RWPE2 (cell line): ENCODE results near the gene ASIP.
"Not testable (repeated sequence)": the region's sequence is repeated elsewhere in the genome, so short reads cannot be mapped to it uniquely, and the experiment has no call there.

Experiments used
- ATAC-seq: fragments of 200-7000 bp; cut with Tn5 transposase; 3 replicates; pipeline ENCODE4 v1.9.1; 2021; ENCODE audit warnings: low read depth
- DNase-seq: peaks from one replicate; pipeline ENCODE4 v3.0.0-alpha.2; 2020; ENCODE audit warnings: low spot score
- H3K27ac ChIP-seq: fragments of 450-650 bp; 2 replicates; pipeline ENCODE4 v1.5.1; 2017; ENCODE audit warnings: mild to moderate bottlenecking; ENCODE audit not compliant: poor library complexity, severe bottlenecking
- H3K27me3 ChIP-seq: fragments of 250-450 bp; sonication (Bioruptor Pico); 2 replicates; pipeline ENCODE4 v1.5.1; 2021; ENCODE audit warnings: mild to moderate bottlenecking, moderate library complexity; ENCODE audit not compliant: insufficient read depth, poor library complexity, severe bottlenecking
- H3K36me3 ChIP-seq: fragments of 250-450 bp; sonication (Bioruptor Pico); 2 replicates; pipeline ENCODE4 v1.5.1; 2020; ENCODE audit warnings: low read depth, mild to moderate bottlenecking, moderate library complexity
- H3K4me1 ChIP-seq: fragments of 250-450 bp; sonication (Bioruptor Pico); 2 replicates; pipeline ENCODE4 v1.5.1; 2021; ENCODE audit warnings: mild to moderate bottlenecking, moderate library complexity; ENCODE audit not compliant: insufficient read depth, poor library complexity, severe bottlenecking
- H3K4me3 ChIP-seq: fragments of 250-450 bp; sonication (Bioruptor Pico); 2 replicates; pipeline ENCODE4 v1.5.1; 2021; ENCODE audit warnings: mild to moderate bottlenecking, moderate library complexity; ENCODE audit not compliant: severe bottlenecking
- H3K9me3 ChIP-seq: fragments of 250-450 bp; sonication (Bioruptor Pico); 2 replicates; pipeline ENCODE4 v1.5.1; 2021; ENCODE audit warnings: mild to moderate bottlenecking, moderate library complexity; ENCODE audit not compliant: severe bottlenecking
- TF ChIP-seq, protein P1 (sequence below): fragments of 450-650 bp; IDR thresholded peaks from one replicate; pipeline ENCODE4 v1.5.1; 2017; ENCODE audit warnings: mild to moderate bottlenecking, moderate library complexity; ENCODE audit not compliant: poor library complexity, severe bottlenecking

ASIP gene

DNA sequence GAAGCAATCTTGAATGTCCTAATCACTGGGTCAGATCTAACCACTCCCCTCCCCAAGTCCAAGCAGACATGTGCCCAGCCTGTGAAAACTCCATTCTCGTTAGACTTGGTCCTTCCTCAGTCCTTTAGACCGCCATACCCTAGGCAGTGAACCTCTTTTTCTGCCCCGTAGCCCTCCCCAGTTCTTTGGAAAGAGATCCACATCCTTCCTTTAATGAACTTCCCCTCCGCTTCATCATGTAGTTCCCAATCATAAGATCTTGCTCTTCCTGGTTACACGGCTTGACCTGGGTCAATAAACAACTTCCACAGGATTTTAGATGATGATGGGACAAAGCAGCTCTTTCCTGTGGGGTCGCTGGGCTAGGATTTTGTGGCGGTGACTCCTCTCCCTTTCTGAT lies 52.4 kb downstream of the ASIP start:
- Histone ChIP-seq H3K4me3 (no peak overlapping the region), H3K27me3 (no peaks in the 10 kb centered on the region), H3K36me3 (peaks cover 96% of the 10 kb centered on the region), H3K27ac (no peak overlapping the region), H3K9me3 (no peaks in the 10 kb centered on the region), H3K4me1 (no peaks in the 10 kb centered on the region)
- DNase-seq (no peak), ATAC-seq (no peak)
- TF ChIP-seq, protein P1, sequence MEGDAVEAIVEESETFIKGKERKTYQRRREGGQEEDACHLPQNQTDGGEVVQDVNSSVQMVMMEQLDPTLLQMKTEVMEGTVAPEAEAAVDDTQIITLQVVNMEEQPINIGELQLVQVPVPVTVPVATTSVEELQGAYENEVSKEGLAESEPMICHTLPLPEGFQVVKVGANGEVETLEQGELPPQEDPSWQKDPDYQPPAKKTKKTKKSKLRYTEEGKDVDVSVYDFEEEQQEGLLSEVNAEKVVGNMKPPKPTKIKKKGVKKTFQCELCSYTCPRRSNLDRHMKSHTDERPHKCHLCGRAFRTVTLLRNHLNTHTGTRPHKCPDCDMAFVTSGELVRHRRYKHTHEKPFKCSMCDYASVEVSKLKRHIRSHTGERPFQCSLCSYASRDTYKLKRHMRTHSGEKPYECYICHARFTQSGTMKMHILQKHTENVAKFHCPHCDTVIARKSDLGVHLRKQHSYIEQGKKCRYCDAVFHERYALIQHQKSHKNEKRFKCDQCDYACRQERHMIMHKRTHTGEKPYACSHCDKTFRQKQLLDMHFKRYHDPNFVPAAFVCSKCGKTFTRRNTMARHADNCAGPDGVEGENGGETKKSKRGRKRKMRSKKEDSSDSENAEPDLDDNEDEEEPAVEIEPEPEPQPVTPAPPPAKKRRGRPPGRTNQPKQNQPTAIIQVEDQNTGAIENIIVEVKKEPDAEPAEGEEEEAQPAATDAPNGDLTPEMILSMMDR = no peak

DNA sequence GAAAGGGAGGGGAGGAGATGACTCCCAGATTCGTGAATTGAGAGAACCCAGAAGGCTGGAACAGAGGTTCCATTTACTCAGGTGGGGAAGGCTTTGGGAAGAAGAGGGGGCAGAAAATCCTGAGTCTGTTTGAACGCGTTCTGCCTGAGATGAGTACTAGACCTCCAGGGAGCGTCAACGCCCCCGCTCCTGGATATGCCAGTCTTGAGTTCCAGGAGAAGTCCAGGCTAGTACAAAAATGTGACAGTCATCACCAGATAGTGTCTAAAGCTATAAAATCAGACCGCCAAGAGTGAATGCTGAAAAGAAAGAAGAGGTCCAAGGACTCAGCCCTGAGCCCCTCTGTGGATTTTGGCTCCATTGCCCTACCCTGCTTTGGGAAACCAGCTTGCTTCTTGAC lies 53.3 kb downstream of the ASIP start:
- no peak overlapping the region for H3K4me3 ChIP-seq
- H3K27ac ChIP-seq = no peak overlapping the region
- no peaks in the 10 kb centered on the region for H3K9me3 ChIP-seq
- ATAC-seq (no peak; the same call in 2 of the 3 replicates), DNase-seq (no peak)
- H3K27me3 ChIP-seq = no peaks in the 10 kb centered on the region
- H3K4me1 ChIP-seq = no peaks in the 10 kb centered on the region
- TF ChIP-seq, protein P1 = no peak
- peaks cover 93% of the 10 kb centered on the region for H3K36me3 ChIP-seq

DNA sequence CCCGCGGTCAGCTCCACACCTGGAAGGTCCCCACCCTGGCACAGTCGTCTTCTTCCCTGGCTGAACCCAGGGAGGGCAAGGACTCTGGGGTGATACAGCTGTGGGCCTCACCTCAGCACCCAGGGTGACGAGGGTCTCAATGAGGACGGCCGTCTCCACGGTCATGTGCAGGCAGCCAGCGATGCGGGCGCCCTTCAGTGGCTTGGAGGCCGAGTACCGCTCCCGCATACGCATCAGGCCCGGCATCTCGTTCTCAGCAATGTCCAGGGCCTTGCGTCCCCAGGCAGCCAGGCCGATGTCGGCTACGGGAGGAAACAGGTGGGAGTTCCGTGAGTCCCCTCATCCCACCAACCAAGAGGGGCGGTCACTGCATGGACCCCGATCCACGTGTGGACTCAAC lies 54.1 kb downstream of the ASIP start:
- H3K4me3 ChIP-seq = no peak overlapping the region
- DNase-seq (no peak), ATAC-seq (no peak)
- H3K36me3 ChIP-seq = peaks cover 93% of the 10 kb centered on the region
- no peaks in the 10 kb centered on the region for H3K27me3 ChIP-seq
- peaks cover 2% of the 10 kb centered on the region for H3K4me1 ChIP-seq
- no peak overlapping the region for H3K27ac ChIP-seq
- H3K9me3 ChIP-seq = no peaks in the 10 kb centered on the region
- TF ChIP-seq, protein P1 = no peak

DNA sequence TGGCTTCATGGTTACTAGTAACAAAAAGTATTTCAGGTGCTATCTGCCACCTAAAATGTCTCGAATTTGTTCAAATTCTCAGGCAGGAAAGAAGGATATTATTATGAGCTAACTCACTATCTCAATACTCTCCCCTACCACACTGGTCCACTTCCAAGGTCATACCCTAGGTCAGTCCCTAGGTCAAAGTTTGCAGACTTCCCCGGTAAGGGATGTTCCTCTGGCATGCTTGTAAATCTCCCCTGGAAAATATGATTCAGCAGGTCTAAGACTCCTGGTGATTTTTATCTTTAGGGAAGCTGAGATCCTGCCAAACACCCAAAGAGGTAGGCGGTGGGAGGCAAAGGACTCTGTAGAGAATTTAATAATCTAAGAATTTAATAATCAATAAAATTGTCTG lies 55.2 kb downstream of the ASIP start:
- DNase-seq (no peak), ATAC-seq (no peak)
- TF ChIP-seq, protein P1 = no peak
- H3K27me3 ChIP-seq = no peaks in the 10 kb centered on the region
- no peaks in the 10 kb centered on the region for H3K9me3 ChIP-seq
- peaks cover 14% of the 10 kb centered on the region for H3K4me1 ChIP-seq
- H3K27ac ChIP-seq = no peak overlapping the region
- peaks cover 93% of the 10 kb centered on the region for H3K36me3 ChIP-seq
- H3K4me3 ChIP-seq = no peak overlapping the region

DNA sequence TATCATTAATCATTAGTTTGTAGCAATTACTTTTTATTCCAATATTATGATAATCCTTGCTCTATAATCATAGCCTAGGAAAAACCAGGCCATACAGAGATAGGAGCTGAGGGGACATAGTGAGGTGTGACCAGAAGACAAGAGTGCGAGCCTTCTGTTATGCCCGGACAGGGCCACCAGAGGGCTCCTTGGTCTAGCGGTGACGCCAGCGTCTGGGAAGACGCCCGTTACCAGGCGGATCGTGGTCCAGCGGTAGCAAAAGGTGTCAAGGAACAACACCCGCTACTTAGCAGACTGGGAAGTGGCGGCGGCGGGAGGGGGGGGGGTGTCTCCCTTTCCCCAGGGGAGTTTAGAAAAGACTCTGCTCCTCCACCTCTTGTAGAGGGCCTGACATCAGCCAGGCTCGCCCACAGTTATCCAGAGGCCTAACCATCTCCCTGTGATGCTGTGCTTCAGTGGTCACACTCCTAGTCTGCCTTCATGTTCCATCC lies 57.1 kb downstream of the ASIP start:
- DNase-seq, H3K4me3 ChIP-seq, ATAC-seq, H3K9me3 ChIP-seq, H3K27ac ChIP-seq, H3K27me3 ChIP-seq: not testable (repeated sequence)
- Histone ChIP-seq H3K4me1 (peaks cover 21% of the 10 kb centered on the region), H3K36me3 (peaks cover 84% of the 10 kb centered on the region)
- TF ChIP-seq, protein P1 = peak; percentile 85
